GM12878 (cell line): Measurements from ENCODE around the gene PSMD1. TPM values are rescaled to one million over a fixed set of nuclear protein-coding genes. Genes with fewer than 3 reads are reported as not detected.

Source experiments
- ATAC-seq: fragments of 200-7000 bp; cut with Tn5 transposase; 3 replicates; pipeline ENCODE4 v1.9.1; 2020; ENCODE audit warnings: mild to moderate bottlenecking, moderate library complexity
- BruUV-seq: library from RNA; stranded (reverse); fragments of 400-500 nt; replicated peaks from 2 replicates; lab custom pipeline; 2021; lab: Mats Ljungman, UMichigan
- CTCF ChIA-PET: fragments of 300-600 bp; sonication (Branson Sonifier 250); formaldehyde crosslinking; extraction: SDS; loops from one replicate; lab custom pipeline; 2021; ENCODE audit warnings: inconsistent platforms; lab: Yijun Ruan, JAX
- POLR2A ChIA-PET: fragments of 350-600 bp; formaldehyde crosslinking; extraction: SDS; loops from one replicate; lab custom pipeline; 2021; ENCODE audit warnings: inconsistent platforms; lab: Charles Lee
- RAD21 ChIA-PET: fragments of 300-600 bp; sonication (Branson Sonifier 250); formaldehyde crosslinking; loops from one replicate; lab custom pipeline; 2023; ENCODE audit warnings: antibody characterized with exemption; ENCODE audit not compliant: unreplicated experiment; lab: Charles Lee
- SMC1A ChIA-PET: fragments of 300-600 bp; sonication (Branson Sonifier 250); formaldehyde crosslinking; loops from one replicate; lab custom pipeline; 2023; ENCODE audit not compliant: unreplicated experiment, uncharacterized antibody; lab: Charles Lee
- DNase-seq: peaks from one replicate; pipeline ENCODE4 v3.0.0-alpha.2; 2011; ENCODE audit warnings: low read depth, low spot score
- FAIRE-seq: peaks from 3 replicates; lab custom pipeline; 2011; peaks lifted over from hg19 to GRCh38; lab: Jason Lieb, UNC
- H2AFZ ChIP-seq: 2 replicates; pipeline ENCODE4 v1.6.0; 2011; ENCODE audit warnings: low read depth, low read length, control low read depth; ENCODE audit not compliant: control insufficient read depth
- H3K27ac ChIP-seq: 2 replicates; pipeline ENCODE4 v1.5.1; 2011; ENCODE audit warnings: control low read depth; ENCODE audit not compliant: control insufficient read depth, insufficient read depth
- H3K27me3 ChIP-seq, 2 experiments: replicated peaks in 1 of 2; 2 replicates each; pipeline versions ENCODE4 v1.6.0 to v1.6.1; 2011; ENCODE audit warnings: low read length in 1 of 2; ENCODE audit not compliant: control insufficient read depth in 2 of 2, insufficient read depth in 2 of 2
- H3K36me3 ChIP-seq, 2 experiments: 2 replicates each; pipeline ENCODE4 v1.5.1; 2011; ENCODE audit warnings: low read length in 1 of 2; ENCODE audit not compliant: control insufficient read depth in 2 of 2, insufficient read depth in 2 of 2
- H3K4me1 ChIP-seq: 2 replicates; pipeline ENCODE4 v1.6.1; 2011; ENCODE audit warnings: mild to moderate bottlenecking, low read length, moderate library complexity, mixed read lengths; ENCODE audit not compliant: control insufficient read depth, insufficient read depth
- H3K4me2 ChIP-seq: 2 replicates; pipeline ENCODE4 v1.6.0; 2011; ENCODE audit warnings: control low read depth; ENCODE audit not compliant: control insufficient read depth, insufficient read depth
- H3K4me3 ChIP-seq: fragments of 200-600 bp; sonication (generic); 2 replicates; pipeline ENCODE4 v1.5.1; 2016
- H3K79me2 ChIP-seq: 2 replicates; pipeline ENCODE4 v1.6.0; 2011; ENCODE audit warnings: low read length; ENCODE audit not compliant: control insufficient read depth, insufficient read depth
- H3K9ac ChIP-seq: 2 replicates; pipeline ENCODE4 v1.8.0; 2011; ENCODE audit warnings: low read length, control low read depth, mixed read lengths; ENCODE audit not compliant: control insufficient read depth, insufficient read depth
- H3K9me3 ChIP-seq: replicated peaks from 3 replicates; pipeline ENCODE4 v1.5.1; 2011; ENCODE audit warnings: mild to moderate bottlenecking, low read length; ENCODE audit not compliant: control insufficient read depth, insufficient read depth
- H4K20me1 ChIP-seq: 2 replicates; pipeline ENCODE4 v1.6.0; 2011; ENCODE audit not compliant: control insufficient read depth, insufficient read depth
- ASH2L ChIP-seq: fragments of 300-600, 200-600 bp; sonication (generic); IDR thresholded peaks from 2 replicates; pipeline ENCODE4 v1.6.1; 2017; ENCODE audit warnings: low read depth, mild to moderate bottlenecking, borderline replicate concordance
- BMI1 ChIP-seq: fragments of 450-650 bp; IDR thresholded peaks from 2 replicates; pipeline ENCODE4 v1.6.1; 2016; ENCODE audit warnings: mild to moderate bottlenecking, moderate library complexity, borderline replicate concordance
- CHD1 ChIP-seq: IDR thresholded peaks from 2 replicates; pipeline ENCODE4 v1.6.1; 2012; ENCODE audit warnings: low read depth, low read length, improper control_type of control experiment
- FOXM1 ChIP-seq: IDR thresholded peaks from 2 replicates; pipeline ENCODE4 v1.6.1; 2012; ENCODE audit warnings: low read depth, mild to moderate bottlenecking, inconsistent platforms, low read length, moderate library complexity
- IRF4 ChIP-seq: IDR thresholded peaks from 2 replicates; pipeline ENCODE4 v1.6.1; 2011; ENCODE audit warnings: low read depth, low read length
- JUNB ChIP-seq: IDR thresholded peaks from 2 replicates; pipeline ENCODE4 v1.6.1; 2016; ENCODE audit warnings: antibody characterized with exemption, mild to moderate bottlenecking
- MLLT1 ChIP-seq: fragments of 450-650 bp; IDR thresholded peaks from 2 replicates; pipeline ENCODE4 v1.6.1; 2016; ENCODE audit warnings: mild to moderate bottlenecking
- MYB ChIP-seq: fragments of 150-350 bp; IDR thresholded peaks from 2 replicates; pipeline ENCODE4 v1.6.1; 2014; ENCODE audit warnings: mild to moderate bottlenecking, low read depth, low read length, borderline replicate concordance
- NR2F1 ChIP-seq: fragments of 450-650 bp; conservative IDR thresholded peaks from 2 replicates; pipeline ENCODE4 v1.6.1; 2017; ENCODE audit warnings: mild to moderate bottlenecking
- POU2F2 ChIP-seq: IDR thresholded peaks from 3 replicates; pipeline ENCODE4 v1.6.1; 2011; ENCODE audit warnings: low read depth, mild to moderate bottlenecking, low read length, borderline replicate concordance
- RCOR1 ChIP-seq: conservative IDR thresholded peaks from 2 replicates; pipeline ENCODE4 v1.6.1; 2012; ENCODE audit warnings: low read depth, low read length, improper control_type of control experiment
- RFX5 ChIP-seq: IDR thresholded peaks from 2 replicates; pipeline ENCODE4 v1.6.1; 2011; ENCODE audit warnings: low read depth, low read length, improper control_type of control experiment
- TARDBP ChIP-seq: IDR thresholded peaks from 2 replicates; pipeline ENCODE4 v1.6.1; 2016; ENCODE audit warnings: borderline replicate concordance
- TCF12 ChIP-seq: IDR thresholded peaks from 2 replicates; pipeline ENCODE4 v1.6.1; 2011; ENCODE audit warnings: low read depth, mild to moderate bottlenecking, low read length
- USF1 ChIP-seq: IDR thresholded peaks from 2 replicates; pipeline ENCODE4 v1.6.1; 2011; ENCODE audit warnings: borderline replicate concordance, low read depth, mild to moderate bottlenecking, moderate library complexity, mixed read lengths, low read length; ENCODE audit not compliant: insufficient read depth; ENCODE audit errors: extremely low read length
- WRNIP1 ChIP-seq: IDR thresholded peaks from 2 replicates; pipeline ENCODE4 v1.6.1; 2011; ENCODE audit warnings: low read depth, low read length, improper control_type of control experiment, borderline replicate concordance
- ZBTB4 ChIP-seq: fragments of 450-650 bp; formaldehyde crosslinking; IDR thresholded peaks from 2 replicates; pipeline ENCODE4 v1.4.0; 2022; ENCODE audit warnings: mild to moderate bottlenecking, moderate library complexity
- WGBS: methylation state at CpG from one replicate; pipeline ENCODE4 v1.1.6; 2016; ENCODE audit warnings: low lambda C conversion rate; ENCODE audit not compliant: insufficient replicate concordance, insufficient coverage; ENCODE audit errors: missing lambda C conversion rate; 5-methylcytosine and 5-hydroxymethylcytosine counted together
- in situ Hi-C: fragments of 300-500 bp; cut with MboI; formaldehyde crosslinking; loops from 9 replicates; pipeline ENCODE4 v1.14.3; 2018; ENCODE audit warnings: mixed read lengths
- intact Hi-C: fragments of 100-400 bp; cut with micrococcal nuclease; formaldehyde crosslinking; loops from one replicate; pipeline ENCODE4 v1.14.2; 2022; ENCODE audit not compliant: unreplicated experiment
- polyA plus RNA-seq, 11 experiments: library from polyadenylated mRNA; depleted of rRNA in 4 of 11; unstranded in 6 of 11; stranded (reverse) in 5 of 11; fragments of >200 nt; fragmentation: Nextera tagmentation in 4 of 11; fragmentation: Illumina TruSeq in 1 of 11; extraction: Ambion mirVana in 4 of 11; extraction: Trizol in 1 of 11; gene quantifications; 1 replicate in 1 of 11; 2 replicates in 10 of 11; pipeline versions ENCODE4 v1.2.1 to v1.2.3, GENCODE V29; 2011 to 2016; ENCODE audit warnings: inconsistent platforms in 2 of 11, missing spikeins in 2 of 11, low read depth in 1 of 11
- total RNA-seq, 4 experiments: library from RNA; depleted of rRNA in 3 of 4; stranded (reverse); fragments of >200 nt in 3 of 4; fragmentation: Illumina TruSeq in 1 of 4; extraction: Trizol in 1 of 4; gene quantifications; 2 replicates each; pipeline versions ENCODE4 v1.2.1 to v1.2.3, GENCODE V29; 2013 to 2021

PSMD1 gene
- total and polyA plus RNA-seq, 10 of the 15 experiments (the other 5 are each of a cell fraction or from before 2014, with no cell fraction given): 87.4 to 220 (median 139) TPM

GRCh38 chr2:231102772-231103171 is 46.1 kb downstream of the PSMD1 start (continued):
- no peak for TF ChIP-seq POU2F2
- no peak for TF ChIP-seq WRNIP1
- TF ChIP-seq NR2F1: no peak

GRCh38 chr2:231104115-231104713 is 47.5 kb downstream of the PSMD1 start:
- in situ Hi-C loops (no loop called here), intact Hi-C loops (loop anchor here (2.0 to 10.0 kb wide), 5 partner anchors 91 to 349 kb away; partner anchors contain the start of gene ARMC9)
- SMC1A ChIA-PET: interaction anchor here (0.7 to 4.5 kb wide), 46 partner anchors 7 to 378 kb away, joined by 3 to 54 read pairs (median 4); partner anchors contain the start of gene HTR2B
- Histone ChIP-seq H3K79me2 (peaks cover 2% of the 10 kb centered on the region), H3K9me3 (no peaks in the 10 kb centered on the region; the same call in 2 of the 3 replicates), H3K27ac (no peak overlapping the region), H2AFZ (no peak overlapping the region; the same call in 1 of the 2 replicates), H4K20me1 (no peaks in the 10 kb centered on the region), H3K4me1 (no peaks in the 10 kb centered on the region), H3K36me3 (peaks cover 3 to 9% of the 10 kb centered on the region in 2 experiments; a peak in 2 of 4 replicates), H3K9ac (no peak overlapping the region), H3K4me2 (no peak overlapping the region), H3K27me3 (no peaks in the 10 kb centered on the region), H3K4me3 (no peak overlapping the region)
- FAIRE-seq (peak; percentile 73), DNase-seq (peak; percentile 55), ATAC-seq (peak; percentile 96)
- CTCF ChIA-PET: interaction anchor here (0.6 to 7.6 kb wide), 54 partner anchors 9 to 451 kb away, joined by 3 to 114 read pairs (median 5); partner anchors contain the start of genes ARMC9, B3GNT7 and HTR2B
- BruUV-seq: no TSS peak
- POLR2A ChIA-PET: interaction anchor here (0.5 kb wide), 1 partner anchor 16 kb away, joined by 3 read pairs; no protein-coding TSS in a partner anchor
- RAD21 ChIA-PET: interaction anchor here (0.6 to 4.5 kb wide), 35 partner anchors 10 to 358 kb away, joined by 3 to 47 read pairs (median 5); partner anchors contain the start of genes ARMC9, HTR2B and PSMD1
- WGBS: 0% methylated on average over 3 of the region's 3 CpGs
- TF ChIP-seq RCOR1 (no peak), IRF4 (0 out of 2 replicates have a peak, but pooled peaks have one; percentile 15), ZBTB4 (CRISPR knock-in tag) (no peak), ASH2L (no peak), CHD1 (no peak), TARDBP (no peak), FOXM1 (0 out of 2 replicates have a peak, but pooled peaks have one; percentile 44), TCF12 (no peak), JUNB (no peak), NR2F1 (no peak), MYB (no peak), BMI1 (no peak), MLLT1 (no peak), USF1 (no peak), RFX5 (no peak)
